HEK293T (cell line): Measurements from ENCODE around the gene DPPA2.
"Not testable (repeated sequence)": the region's sequence is repeated elsewhere in the genome, so short reads cannot be mapped to it uniquely, and the experiment has no call there.

Experiments used
- ARNT ChIP-seq: fragments of 450-650 bp; IDR thresholded peaks from 2 replicates; pipeline ENCODE4 v1.6.1; 2017; ENCODE audit warnings: mild to moderate bottlenecking
- BHLHE40 ChIP-seq: fragments of 450-650 bp; IDR thresholded peaks from 2 replicates; pipeline ENCODE4 v1.6.1; 2016; ENCODE audit warnings: mild to moderate bottlenecking, moderate library complexity, borderline replicate concordance
- CTBP1 ChIP-seq: fragments of 450-650 bp; IDR thresholded peaks from 2 replicates; pipeline ENCODE4 v1.6.1; 2016; ENCODE audit warnings: borderline replicate concordance
- ELF4 ChIP-seq: fragments of 450-650 bp; IDR thresholded peaks from 2 replicates; pipeline ENCODE4 v1.6.1; 2017; ENCODE audit warnings: antibody characterized with exemption
- FOXA1 ChIP-seq: fragments of 450-650 bp; IDR thresholded peaks from 2 replicates; pipeline ENCODE4 v1.6.1; 2016; ENCODE audit warnings: mild to moderate bottlenecking
- FOXK2 ChIP-seq: fragments of 450-650 bp; IDR thresholded peaks from 2 replicates; pipeline ENCODE4 v1.6.1; 2016; ENCODE audit warnings: mild to moderate bottlenecking
- FOXM1 ChIP-seq: fragments of 450-650 bp; IDR thresholded peaks from 2 replicates; pipeline ENCODE4 v1.6.1; 2017; ENCODE audit warnings: mild to moderate bottlenecking, borderline replicate concordance
- L3MBTL2 ChIP-seq: fragments of 450-650 bp; conservative IDR thresholded peaks from 2 replicates; pipeline ENCODE4 v1.6.1; 2016; ENCODE audit warnings: mild to moderate bottlenecking
- NFRKB ChIP-seq: fragments of 450-650 bp; IDR thresholded peaks from 2 replicates; pipeline ENCODE4 v1.6.1; 2016; ENCODE audit warnings: mild to moderate bottlenecking, moderate library complexity
- SUZ12 ChIP-seq: fragments of 450-650 bp; IDR thresholded peaks from 2 replicates; pipeline ENCODE4 v1.6.1; 2016; ENCODE audit warnings: mild to moderate bottlenecking
- TARDBP ChIP-seq: fragments of 450-650 bp; IDR thresholded peaks from 2 replicates; pipeline ENCODE4 v1.6.1; 2016
- TF ChIP-seq, protein P1 (sequence below): fragments of 450-650 bp; IDR thresholded peaks from 2 replicates; pipeline ENCODE4 v1.6.1; 2016

DNA sequence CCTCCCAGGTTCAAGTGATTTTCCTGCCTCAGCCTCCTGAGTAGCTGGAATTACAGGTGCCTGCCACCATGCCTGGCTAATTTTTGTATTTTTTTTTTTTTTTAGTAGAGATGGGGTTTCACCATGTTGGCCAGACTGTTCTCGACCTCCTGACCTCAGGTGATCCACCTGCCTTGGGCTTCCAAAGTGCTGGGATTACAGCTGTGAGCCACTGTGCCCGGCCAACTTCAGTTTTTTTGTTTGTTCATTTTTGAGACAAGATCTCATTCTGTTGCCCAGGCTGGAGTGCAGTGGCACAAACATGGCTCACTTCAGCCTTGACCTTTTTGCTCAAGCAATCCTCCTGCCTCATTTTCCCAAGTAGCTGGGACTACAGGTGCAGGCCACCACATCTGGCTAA is 42.5 kb upstream of the DPPA2 start:
- not testable (repeated sequence) for TF ChIP-seq TARDBP, CTBP1, NFRKB, BHLHE40, L3MBTL2, ARNT, FOXM1, FOXK2, FOXA1, SUZ12, ELF4
- TF ChIP-seq, protein P1, sequence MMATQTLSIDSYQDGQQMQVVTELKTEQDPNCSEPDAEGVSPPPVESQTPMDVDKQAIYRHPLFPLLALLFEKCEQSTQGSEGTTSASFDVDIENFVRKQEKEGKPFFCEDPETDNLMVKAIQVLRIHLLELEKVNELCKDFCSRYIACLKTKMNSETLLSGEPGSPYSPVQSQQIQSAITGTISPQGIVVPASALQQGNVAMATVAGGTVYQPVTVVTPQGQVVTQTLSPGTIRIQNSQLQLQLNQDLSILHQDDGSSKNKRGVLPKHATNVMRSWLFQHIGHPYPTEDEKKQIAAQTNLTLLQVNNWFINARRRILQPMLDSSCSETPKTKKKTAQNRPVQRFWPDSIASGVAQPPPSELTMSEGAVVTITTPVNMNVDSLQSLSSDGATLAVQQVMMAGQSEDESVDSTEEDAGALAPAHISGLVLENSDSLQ = not testable (repeated sequence)
